ENCODE measurements around the gene HOXA3.

The HOXA3 gene

DNA sequence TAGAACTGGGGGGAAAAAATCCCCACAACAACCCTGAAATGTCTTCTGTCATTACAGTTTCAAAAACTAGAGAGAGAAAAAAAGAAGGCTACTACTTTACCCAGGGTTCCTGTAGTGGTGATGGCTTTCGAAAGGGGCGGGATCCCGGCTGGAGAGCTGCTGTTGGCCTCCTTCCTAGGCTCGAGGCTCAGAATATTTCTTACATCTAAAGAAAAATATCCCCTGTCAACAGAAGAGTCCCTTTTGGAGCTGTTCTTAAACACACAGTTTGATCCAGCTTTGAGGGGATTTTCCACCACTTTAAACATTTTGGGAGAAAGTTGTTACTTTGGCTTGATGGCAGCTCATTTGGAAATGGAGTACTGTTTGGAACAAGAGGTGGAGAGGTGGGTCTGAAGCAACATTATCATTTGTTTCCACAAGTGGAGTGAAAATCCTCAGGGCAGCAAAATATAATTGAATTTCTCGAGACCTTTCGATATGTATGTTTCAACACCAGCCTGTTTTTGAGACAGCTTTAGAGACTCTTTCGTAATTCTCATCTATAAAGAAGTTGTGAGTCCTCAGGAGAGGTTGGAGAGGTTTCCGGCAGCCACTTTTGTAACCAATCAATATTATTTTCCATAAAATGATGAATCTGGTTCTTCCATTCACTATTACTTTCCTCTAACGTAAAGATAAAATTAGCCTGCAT is 42.5 kb upstream of the HOXA3 start:
- no peak overlapping the region for H3K27ac ChIP-seq (ENCODE audit: low read depth, low read length)
- no peak overlapping the region for H3K4me3 ChIP-seq (ENCODE audit: low read length)
- H3K27me3 ChIP-seq (ENCODE audit: insufficient read depth, low read length), result peaks cover 100% of the 10 kb centered on the region
- 48% methylated on average over 9 of the region's 9 CpGs for WGBS
- no peaks in the 10 kb centered on the region for H3K9me3 ChIP-seq (ENCODE audit: insufficient read depth, low read depth, low read length)
- no peaks in the 10 kb centered on the region for H3K36me3 ChIP-seq (ENCODE audit: insufficient read depth, low read length)
- H3K9ac ChIP-seq (ENCODE audit: low read depth, low read length), result no peak overlapping the region
- no peaks in the 10 kb centered on the region for H3K4me1 ChIP-seq (ENCODE audit: insufficient read depth, low read length)

DNA sequence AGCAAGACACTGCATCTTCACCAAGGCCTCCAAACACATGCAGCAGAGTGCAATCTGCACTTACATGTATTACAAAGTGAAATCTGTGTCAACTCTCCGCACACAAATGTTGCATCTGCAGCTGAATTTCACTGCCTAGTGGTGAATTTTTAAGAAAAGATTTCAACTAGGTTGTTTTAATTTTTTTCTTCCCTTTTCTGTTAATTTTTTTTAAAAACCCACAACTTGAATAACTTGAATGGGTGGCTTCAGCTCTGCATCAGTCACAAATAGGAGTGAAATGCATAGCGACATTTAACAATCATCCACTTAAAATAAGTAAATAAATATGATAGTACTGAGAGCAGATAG is 41.6 kb upstream of the HOXA3 start:
- Histone ChIP-seq H3K4me1 (ENCODE audit: insufficient read depth, low read length) (no peaks in the 10 kb centered on the region; the same call in 1 of the 2 replicates), H3K9ac (ENCODE audit: low read depth, low read length) (no peak overlapping the region), H3K4me3 (ENCODE audit: low read length) (no peak overlapping the region), H3K9me3 (ENCODE audit: insufficient read depth, low read depth, low read length) (no peaks in the 10 kb centered on the region), H3K36me3 (ENCODE audit: insufficient read depth, low read length) (no peaks in the 10 kb centered on the region), H3K27ac (ENCODE audit: low read depth, low read length) (no peak overlapping the region), H3K27me3 (ENCODE audit: insufficient read depth, low read length) (peaks cover 100% of the 10 kb centered on the region)
- WGBS, result 0% methylated on average over 1 of the region's 2 CpGs

DNA sequence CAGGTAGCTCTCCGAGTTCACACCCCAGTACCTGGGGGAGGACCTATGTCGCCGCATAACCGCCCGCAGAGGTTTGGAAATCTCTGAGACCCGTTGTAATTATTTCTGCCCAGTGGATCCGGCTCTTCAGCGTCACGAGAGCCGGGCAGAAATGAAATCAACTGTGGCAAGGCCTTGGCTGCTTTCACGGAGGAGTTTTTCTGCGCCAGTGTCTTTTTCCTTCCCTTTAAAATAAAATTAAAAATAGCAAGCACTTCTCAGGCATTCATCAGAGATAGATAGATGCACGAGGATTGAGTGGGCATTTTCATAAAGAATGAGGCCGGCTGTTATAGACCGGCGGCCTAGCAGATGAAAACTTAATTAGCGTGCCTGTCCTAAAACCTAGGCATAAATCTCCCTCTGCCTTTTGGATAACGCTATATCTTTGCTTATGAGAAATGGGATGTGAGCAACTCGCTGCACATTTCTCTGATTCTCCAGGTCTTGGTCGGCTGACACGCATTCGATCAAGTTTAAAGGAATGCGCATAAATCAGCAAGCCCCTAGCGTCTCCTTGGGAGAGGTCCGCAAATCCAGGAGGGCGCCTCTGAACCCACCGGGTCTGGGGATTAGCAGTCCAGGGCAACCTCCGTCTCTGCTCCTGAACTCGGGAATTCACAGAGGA is 41.1 kb upstream of the HOXA3 start:
- no peak overlapping the region for H3K4me3 ChIP-seq (ENCODE audit: low read length)
- H3K36me3 ChIP-seq (ENCODE audit: insufficient read depth, low read length), result no peaks in the 10 kb centered on the region
- H3K27me3 ChIP-seq (ENCODE audit: insufficient read depth, low read length), result peaks cover 100% of the 10 kb centered on the region
- no peak overlapping the region for H3K27ac ChIP-seq (ENCODE audit: low read depth, low read length)
- no peaks in the 10 kb centered on the region; the same call in 1 of the 2 replicates for H3K4me1 ChIP-seq (ENCODE audit: insufficient read depth, low read length)
- H3K9me3 ChIP-seq (ENCODE audit: insufficient read depth, low read depth, low read length), result no peaks in the 10 kb centered on the region
- H3K9ac ChIP-seq (ENCODE audit: low read depth, low read length), result no peak overlapping the region
- 6% methylated on average over 29 of the region's 29 CpGs for WGBS

DNA sequence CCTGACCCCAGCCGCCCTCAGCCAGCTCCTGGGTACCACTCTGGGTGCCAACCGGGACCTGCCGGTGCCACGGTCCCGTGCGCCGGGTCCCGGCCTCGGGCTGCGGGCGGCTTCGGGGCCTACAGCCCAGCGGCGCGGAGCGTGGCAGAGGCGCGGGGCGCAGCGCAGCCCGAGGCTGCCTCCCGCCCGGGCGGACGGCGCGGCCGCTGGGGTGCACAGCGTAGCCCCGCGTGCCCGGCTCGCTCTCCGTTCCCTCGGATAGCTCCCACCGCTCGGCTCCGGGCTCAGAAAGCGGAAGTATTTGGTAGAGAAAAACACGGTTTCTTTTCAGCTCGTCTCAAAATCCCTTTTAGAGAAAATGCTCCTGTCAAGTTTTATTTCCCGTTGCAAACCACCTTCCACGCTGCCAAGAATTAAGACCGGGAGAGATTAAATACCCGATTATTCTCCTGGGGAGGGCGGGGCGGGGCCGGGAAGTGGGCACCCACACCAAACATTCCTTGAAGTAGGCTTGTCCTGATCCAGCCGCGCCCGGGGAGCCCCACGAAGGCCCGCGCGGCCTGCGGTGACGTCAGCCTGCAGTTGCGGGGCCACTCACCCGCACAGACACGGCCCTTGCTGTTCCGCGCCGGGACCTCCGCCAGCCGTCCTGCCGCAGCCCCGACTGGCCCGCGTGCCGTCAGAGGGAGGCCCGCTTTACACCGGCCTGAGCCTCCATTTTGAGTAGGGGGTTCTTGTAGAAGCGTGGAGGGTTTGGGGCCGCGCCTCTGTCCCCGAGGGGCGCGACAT is 40.4 kb upstream of the HOXA3 start:
- Histone ChIP-seq H3K36me3 (ENCODE audit: insufficient read depth, low read length) (no peaks in the 10 kb centered on the region), H3K4me3 (ENCODE audit: low read length) (no peak overlapping the region), H3K4me1 (ENCODE audit: insufficient read depth, low read length) (peaks cover under 1% of the 10 kb centered on the region; the same call in 1 of the 2 replicates), H3K9me3 (ENCODE audit: insufficient read depth, low read depth, low read length) (no peaks in the 10 kb centered on the region), H3K27ac (ENCODE audit: low read depth, low read length) (no peak overlapping the region), H3K9ac (ENCODE audit: low read depth, low read length) (no peak overlapping the region), H3K27me3 (ENCODE audit: insufficient read depth, low read length) (peaks cover 100% of the 10 kb centered on the region)
- WGBS, result 3% methylated on average over 78 of the region's 78 CpGs

DNA sequence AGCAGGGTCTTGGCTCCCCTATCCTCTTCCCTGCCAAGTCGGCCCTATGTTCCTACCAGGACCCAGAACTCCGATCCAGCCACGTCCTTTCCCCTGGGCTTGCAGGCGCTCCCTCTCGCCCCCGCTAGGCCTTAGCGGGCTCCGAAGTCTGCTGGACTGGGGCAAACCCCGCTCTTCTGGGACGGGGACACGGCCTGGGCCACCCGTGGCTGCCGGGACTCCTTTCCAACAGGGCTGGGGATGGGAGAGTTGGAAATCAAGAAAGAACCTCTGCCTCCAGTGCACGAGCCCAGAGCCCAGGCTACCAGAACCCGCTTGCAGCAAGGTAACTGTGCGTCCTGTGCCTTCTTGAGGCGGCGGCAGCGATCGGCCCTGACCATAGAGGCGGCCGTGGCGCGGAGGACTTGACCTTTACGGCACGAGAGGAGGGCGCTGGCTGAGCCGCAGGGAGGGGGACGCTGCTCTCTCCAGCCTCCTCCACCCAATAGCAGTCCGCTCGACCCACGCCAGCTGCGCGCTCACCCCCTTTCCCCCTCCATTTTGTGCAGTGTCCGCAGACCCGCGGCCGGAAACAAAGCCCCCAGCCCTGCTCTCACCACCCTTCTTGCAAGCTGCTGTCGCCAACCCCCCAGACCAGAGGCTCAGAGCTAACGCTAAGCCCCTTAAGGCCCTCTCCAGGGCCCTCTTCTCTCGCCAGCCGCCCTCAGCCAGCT is 39.6 kb upstream of the HOXA3 start:
- 3% methylated on average over 42 of the region's 42 CpGs for WGBS
- peaks cover 100% of the 10 kb centered on the region for H3K27me3 ChIP-seq (ENCODE audit: insufficient read depth, low read length)
- no peak overlapping the region for H3K9ac ChIP-seq (ENCODE audit: low read depth, low read length)
- peaks cover 3% of the 10 kb centered on the region; the same call in 1 of the 2 replicates for H3K4me1 ChIP-seq (ENCODE audit: insufficient read depth, low read length)
- H3K36me3 ChIP-seq (ENCODE audit: insufficient read depth, low read length), result no peaks in the 10 kb centered on the region
- no peak overlapping the region for H3K27ac ChIP-seq (ENCODE audit: low read depth, low read length)
- no peak overlapping the region for H3K4me3 ChIP-seq (ENCODE audit: low read length)
- no peaks in the 10 kb centered on the region for H3K9me3 ChIP-seq (ENCODE audit: insufficient read depth, low read depth, low read length)

DNA sequence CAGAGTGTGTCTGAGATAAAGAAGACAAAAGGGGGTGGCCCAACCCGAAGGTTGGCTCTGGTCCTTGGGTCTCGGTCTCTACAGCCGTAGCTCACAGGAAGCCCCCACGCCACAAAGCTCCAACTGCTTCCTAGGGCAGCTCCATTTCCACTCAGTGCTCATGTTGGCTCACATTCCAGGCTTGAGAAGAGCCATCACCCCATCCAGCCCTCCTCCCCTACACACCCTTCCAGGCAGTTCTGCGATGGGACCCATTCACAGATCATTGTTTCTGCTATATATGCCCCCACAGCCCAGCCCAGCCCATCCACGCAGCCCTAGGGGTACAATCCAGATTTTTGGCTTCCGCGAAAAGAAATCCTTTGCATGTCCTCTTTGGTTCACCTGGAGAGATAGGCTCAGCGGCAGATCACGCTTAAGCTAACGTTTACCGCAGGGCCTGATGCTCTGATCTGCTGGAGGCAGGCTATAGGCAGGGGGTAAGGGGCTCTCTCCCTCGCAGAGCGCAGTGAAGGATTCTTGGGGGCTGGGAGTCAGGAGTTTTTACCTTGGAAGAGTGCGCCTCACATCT is 38.9 kb upstream of the HOXA3 start:
- no peak overlapping the region for H3K4me3 ChIP-seq (ENCODE audit: low read length)
- H3K27ac ChIP-seq (ENCODE audit: low read depth, low read length), result no peak overlapping the region
- H3K4me1 ChIP-seq (ENCODE audit: insufficient read depth, low read length), result peaks cover 3% of the 10 kb centered on the region; the same call in 1 of the 2 replicates
- 13% methylated on average over 15 of the region's 15 CpGs for WGBS
- H3K9me3 ChIP-seq (ENCODE audit: insufficient read depth, low read depth, low read length), result no peaks in the 10 kb centered on the region
- H3K9ac ChIP-seq (ENCODE audit: low read depth, low read length), result no peak overlapping the region
- no peaks in the 10 kb centered on the region for H3K36me3 ChIP-seq (ENCODE audit: insufficient read depth, low read length)
- peaks cover 100% of the 10 kb centered on the region for H3K27me3 ChIP-seq (ENCODE audit: insufficient read depth, low read length)

DNA sequence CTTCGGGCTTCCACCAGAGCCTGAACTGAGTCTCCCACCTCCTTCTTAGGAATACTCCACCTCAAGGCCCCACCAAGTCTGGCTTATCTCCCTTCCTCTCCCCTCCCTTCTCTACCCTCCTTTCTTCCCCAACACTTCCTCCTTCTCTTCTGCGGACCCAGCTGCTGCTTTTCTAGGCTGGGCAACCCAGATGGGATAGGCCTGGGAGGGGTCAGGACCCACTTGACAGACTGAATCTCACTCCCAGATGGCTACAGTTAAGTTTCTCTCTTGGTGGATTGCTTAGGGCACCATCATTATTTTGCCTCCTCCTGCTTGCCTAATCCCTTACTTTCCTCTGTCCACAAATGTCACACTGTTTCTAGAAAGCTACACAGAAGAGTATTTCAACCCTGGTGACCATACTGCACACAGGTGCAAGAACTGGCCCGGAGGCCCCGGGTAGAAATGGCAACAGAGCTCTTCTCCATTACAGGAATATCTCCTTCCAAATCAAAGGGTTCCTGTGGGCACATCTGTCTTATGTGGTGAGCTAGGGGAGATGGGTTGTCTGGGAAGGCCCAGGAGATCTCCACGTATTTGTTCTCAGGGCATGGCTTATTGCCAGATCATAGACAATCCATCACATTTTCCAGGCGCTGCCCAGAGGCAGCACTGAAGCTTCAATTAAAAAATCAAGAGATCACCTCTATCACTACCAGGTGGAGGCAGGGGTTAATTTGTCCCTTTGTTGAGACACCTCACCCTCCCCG is 37.8 kb upstream of the HOXA3 start:
- H3K36me3 ChIP-seq (ENCODE audit: insufficient read depth, low read length), result no peaks in the 10 kb centered on the region
- no peak overlapping the region for H3K27ac ChIP-seq (ENCODE audit: low read depth, low read length)
- H3K4me1 ChIP-seq (ENCODE audit: insufficient read depth, low read length), result peaks cover 3% of the 10 kb centered on the region; the same call in 1 of the 2 replicates
- WGBS, result 46% methylated on average over 7 of the region's 7 CpGs
- no peaks in the 10 kb centered on the region for H3K9me3 ChIP-seq (ENCODE audit: insufficient read depth, low read depth, low read length)
- H3K27me3 ChIP-seq (ENCODE audit: insufficient read depth, low read length), result peaks cover 100% of the 10 kb centered on the region
- no peak overlapping the region for H3K9ac ChIP-seq (ENCODE audit: low read depth, low read length)
- no peak overlapping the region for H3K4me3 ChIP-seq (ENCODE audit: low read length)

DNA sequence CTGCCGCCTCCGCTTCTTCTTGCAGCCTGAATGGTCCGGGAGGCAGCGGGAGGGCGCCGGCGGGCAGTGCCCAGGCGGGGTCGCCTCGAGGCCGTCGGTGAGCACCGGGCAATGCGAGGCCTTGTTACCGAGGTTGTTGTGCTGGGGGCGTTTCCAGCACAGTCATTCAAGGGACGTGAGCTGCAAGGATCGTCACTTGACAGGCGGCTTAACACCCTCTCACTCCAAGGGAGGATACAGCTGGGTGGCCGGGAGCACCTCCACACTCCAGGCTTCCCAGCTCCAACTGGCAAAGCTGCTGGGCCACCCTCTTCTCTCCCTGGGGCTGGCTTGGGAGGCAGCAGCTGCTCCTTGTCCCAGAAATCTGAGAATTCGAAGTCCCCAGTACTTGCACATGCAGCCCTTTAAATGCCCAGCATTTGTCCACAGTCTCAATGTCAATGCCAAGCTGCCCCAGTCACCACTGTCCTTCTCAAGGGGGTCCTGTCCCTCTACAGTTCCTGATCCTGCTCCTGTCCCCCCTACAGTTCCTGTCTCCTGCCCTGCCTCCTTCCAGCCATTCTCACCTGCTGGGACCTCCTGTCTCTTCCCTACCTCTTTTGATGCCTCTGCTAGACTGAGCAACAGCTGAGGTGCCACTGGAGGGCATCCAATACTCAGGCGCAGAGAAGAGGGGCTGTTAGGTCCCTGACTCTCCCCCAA is 37.1 kb upstream of the HOXA3 start:
- H3K27ac ChIP-seq (ENCODE audit: low read depth, low read length), result no peak overlapping the region
- peaks cover 100% of the 10 kb centered on the region for H3K27me3 ChIP-seq (ENCODE audit: insufficient read depth, low read length)
- H3K36me3 ChIP-seq (ENCODE audit: insufficient read depth, low read length), result no peaks in the 10 kb centered on the region
- 5% methylated on average over 22 of the region's 22 CpGs for WGBS
- H3K4me1 ChIP-seq (ENCODE audit: insufficient read depth, low read length), result peaks cover 3% of the 10 kb centered on the region; the same call in 1 of the 2 replicates
- H3K4me3 ChIP-seq (ENCODE audit: low read length), result no peak overlapping the region
- no peaks in the 10 kb centered on the region for H3K9me3 ChIP-seq (ENCODE audit: insufficient read depth, low read depth, low read length)
- H3K9ac ChIP-seq (ENCODE audit: low read depth, low read length), result no peak overlapping the region

DNA sequence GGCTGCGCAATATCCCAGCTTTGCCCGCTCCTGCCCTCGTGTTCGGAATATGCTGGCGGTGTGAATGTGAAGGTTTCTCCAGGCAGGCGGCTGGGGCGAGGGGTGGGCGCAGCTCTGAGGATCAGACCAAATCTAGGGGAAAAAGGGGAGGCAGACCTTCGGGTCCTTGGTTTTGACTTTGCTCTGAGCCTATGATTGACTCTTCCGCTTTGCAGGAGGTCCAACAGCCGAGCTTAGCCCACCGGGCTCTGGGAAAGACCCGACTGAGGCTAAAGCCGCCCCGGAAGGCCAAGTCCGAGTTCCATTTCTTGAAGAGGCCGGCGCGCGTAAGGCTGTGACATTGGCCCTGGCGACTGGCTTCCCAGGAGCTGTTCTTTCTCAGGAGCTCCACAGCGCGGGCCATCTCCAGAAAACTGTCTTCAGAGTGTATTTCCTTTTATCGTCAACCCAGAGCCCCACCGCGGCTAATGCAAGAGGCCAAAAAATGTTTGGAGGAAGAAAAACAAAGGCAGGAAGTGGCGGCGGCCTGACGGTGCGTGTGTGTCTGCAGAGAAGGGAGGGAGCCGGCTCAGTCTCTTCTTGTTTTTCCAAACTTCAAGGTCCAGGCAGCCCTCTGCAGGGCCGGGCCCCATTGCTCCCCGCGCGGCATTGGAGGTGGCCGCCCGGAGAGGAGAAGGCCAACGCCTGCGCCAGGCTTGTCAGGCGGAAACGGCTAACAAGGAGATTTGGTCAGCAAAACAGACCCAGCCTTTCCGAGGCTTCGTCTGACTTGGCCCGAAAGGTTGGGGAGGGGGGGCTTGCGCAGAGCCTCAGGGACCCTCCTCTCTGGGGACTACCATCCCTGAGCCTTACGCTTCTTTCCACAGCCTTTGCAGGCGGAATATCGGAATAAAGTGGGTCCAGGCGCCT is 36.3 kb upstream of the HOXA3 start:
- Histone ChIP-seq H3K4me1 (ENCODE audit: insufficient read depth, low read length) (peaks cover 7% of the 10 kb centered on the region; the same call in 1 of the 2 replicates), H3K27ac (ENCODE audit: low read depth, low read length) (no peak overlapping the region), H3K9ac (ENCODE audit: low read depth, low read length) (no peak overlapping the region), H3K27me3 (ENCODE audit: insufficient read depth, low read length) (peaks cover 100% of the 10 kb centered on the region), H3K36me3 (ENCODE audit: insufficient read depth, low read length) (no peaks in the 10 kb centered on the region), H3K4me3 (ENCODE audit: low read length) (peak overlapping the region; percentile 5; the same call in 1 of the 2 replicates), H3K9me3 (ENCODE audit: insufficient read depth, low read depth, low read length) (no peaks in the 10 kb centered on the region)
- 2% methylated on average over 49 of the region's 49 CpGs for WGBS
